Measurements from ENCODE around the gene USP25. TPM values are rescaled to one million over a fixed set of nuclear protein-coding genes. Genes with fewer than 3 reads are reported as not detected.

The USP25 gene
- total and polyA plus RNA-seq, 2 experiments from 2014 or later: 23.5 to 39.0 TPM

DNA sequence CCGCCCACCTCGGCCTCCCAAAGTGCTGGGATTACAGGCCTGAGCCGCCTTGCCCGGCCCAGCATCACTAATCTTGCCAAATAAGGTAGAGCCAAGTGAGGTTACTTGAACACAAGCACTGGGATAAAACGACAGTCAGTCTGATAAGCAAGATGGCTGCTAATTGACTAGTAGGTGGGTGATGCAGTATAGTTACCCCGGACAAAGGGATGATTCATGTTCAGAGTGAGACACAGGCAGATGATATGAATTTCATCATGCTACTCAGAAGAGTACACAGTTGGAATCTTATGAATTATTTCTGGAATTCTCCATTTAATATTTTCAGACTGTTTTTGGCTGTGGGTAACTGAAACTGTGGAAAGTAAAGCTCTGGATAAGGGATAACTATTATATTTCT, 178.4 kb downstream of the USP25 start:
- H3K9me3 ChIP-seq (ENCODE audit: low read depth): no peaks in the 10 kb centered on the region
- H3K36me3 ChIP-seq: no peaks in the 10 kb centered on the region
- TF ChIP-seq, protein P1, sequence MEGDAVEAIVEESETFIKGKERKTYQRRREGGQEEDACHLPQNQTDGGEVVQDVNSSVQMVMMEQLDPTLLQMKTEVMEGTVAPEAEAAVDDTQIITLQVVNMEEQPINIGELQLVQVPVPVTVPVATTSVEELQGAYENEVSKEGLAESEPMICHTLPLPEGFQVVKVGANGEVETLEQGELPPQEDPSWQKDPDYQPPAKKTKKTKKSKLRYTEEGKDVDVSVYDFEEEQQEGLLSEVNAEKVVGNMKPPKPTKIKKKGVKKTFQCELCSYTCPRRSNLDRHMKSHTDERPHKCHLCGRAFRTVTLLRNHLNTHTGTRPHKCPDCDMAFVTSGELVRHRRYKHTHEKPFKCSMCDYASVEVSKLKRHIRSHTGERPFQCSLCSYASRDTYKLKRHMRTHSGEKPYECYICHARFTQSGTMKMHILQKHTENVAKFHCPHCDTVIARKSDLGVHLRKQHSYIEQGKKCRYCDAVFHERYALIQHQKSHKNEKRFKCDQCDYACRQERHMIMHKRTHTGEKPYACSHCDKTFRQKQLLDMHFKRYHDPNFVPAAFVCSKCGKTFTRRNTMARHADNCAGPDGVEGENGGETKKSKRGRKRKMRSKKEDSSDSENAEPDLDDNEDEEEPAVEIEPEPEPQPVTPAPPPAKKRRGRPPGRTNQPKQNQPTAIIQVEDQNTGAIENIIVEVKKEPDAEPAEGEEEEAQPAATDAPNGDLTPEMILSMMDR (IDR thresholded peaks at IDR 0.05; ENCODE audit: low read depth, low read length): no peak
- DNase-seq (ENCODE audit: low read depth in 1 of 2, low spot score in 1 of 2): peak in 1 of 2 donors; percentile 53
- H3K27ac ChIP-seq: no peak overlapping the region
- no peak overlapping the region for H3K4me3 ChIP-seq
- H3K27me3 ChIP-seq: no peaks in the 10 kb centered on the region
- no peaks in the 10 kb centered on the region for H3K4me1 ChIP-seq (ENCODE audit: low read depth)

DNA sequence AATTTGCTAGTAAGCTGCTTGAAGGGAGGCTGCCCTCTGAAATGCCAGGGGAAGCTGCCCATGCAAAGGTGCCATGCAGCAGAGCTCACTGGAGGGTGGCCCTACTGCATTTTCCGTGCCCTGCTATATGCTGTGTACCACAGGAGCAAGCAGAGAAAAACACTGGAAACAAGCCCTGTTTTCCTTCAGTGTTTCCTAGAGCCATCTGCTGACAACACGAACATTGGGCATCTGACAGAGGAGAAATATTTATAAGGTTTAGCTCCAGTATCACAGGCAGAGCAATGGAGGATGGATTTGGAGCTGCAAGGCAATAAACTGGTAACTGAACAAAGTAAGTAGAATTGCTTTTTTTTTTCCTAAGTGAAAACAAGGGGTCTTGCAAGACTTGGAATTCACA, 198.4 kb downstream of the USP25 start:
- Histone ChIP-seq H3K36me3 (no peaks in the 10 kb centered on the region), H3K27me3 (no peaks in the 10 kb centered on the region), H3K27ac (no peak overlapping the region), H3K4me1 (ENCODE audit: low read depth) (peaks cover 18% of the 10 kb centered on the region), H3K4me3 (no peak overlapping the region), H3K9me3 (ENCODE audit: low read depth) (no peaks in the 10 kb centered on the region)
- TF ChIP-seq, protein P1 (IDR thresholded peaks at IDR 0.05; ENCODE audit: low read depth, low read length): no peak
- no peak for DNase-seq (ENCODE audit: low read depth in 1 of 2, low spot score in 1 of 2)

DNA sequence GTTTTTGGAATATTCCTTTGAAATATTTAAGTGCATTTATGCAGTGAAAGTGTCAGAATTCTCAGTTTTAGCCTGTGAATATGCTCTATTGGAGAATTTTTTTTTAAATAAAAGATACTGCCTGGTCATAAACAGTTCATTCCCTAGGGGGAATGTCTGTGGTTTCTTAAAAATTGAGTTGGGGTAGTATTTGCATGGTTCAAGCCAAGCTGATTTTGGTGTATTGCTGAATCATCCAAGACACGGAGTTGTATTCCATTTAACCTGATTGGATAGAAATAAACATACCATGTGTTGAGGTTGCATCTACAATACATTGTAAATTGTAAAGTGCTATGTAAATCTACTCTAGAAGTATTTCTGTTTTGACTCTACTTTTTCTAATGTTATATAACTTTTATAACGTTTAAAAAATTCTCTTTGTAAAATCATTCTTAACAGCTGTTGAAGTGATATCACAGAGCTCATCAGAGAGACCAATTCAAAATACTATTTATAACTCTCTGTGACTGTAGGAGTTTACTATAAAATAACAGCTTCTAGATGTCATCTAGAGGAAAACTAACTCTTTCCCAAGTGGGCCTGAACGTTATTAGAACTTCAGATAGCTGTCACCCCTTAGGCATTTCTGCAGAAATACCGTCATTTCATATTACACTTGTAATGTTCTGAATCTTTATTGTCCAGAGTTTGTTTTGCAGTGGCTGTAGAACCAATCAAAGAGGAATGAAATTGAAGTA, 199.1 kb downstream of the USP25 start:
- Histone ChIP-seq H3K9me3 (ENCODE audit: low read depth) (no peaks in the 10 kb centered on the region), H3K27me3 (no peaks in the 10 kb centered on the region), H3K4me3 (no peak overlapping the region), H3K27ac (no peak overlapping the region), H3K4me1 (ENCODE audit: low read depth) (peaks cover 18% of the 10 kb centered on the region), H3K36me3 (no peaks in the 10 kb centered on the region)
- TF ChIP-seq, protein P1 (IDR thresholded peaks at IDR 0.05; ENCODE audit: low read depth, low read length): no peak
- no peak for DNase-seq (ENCODE audit: low read depth in 1 of 2, low spot score in 1 of 2)

DNA sequence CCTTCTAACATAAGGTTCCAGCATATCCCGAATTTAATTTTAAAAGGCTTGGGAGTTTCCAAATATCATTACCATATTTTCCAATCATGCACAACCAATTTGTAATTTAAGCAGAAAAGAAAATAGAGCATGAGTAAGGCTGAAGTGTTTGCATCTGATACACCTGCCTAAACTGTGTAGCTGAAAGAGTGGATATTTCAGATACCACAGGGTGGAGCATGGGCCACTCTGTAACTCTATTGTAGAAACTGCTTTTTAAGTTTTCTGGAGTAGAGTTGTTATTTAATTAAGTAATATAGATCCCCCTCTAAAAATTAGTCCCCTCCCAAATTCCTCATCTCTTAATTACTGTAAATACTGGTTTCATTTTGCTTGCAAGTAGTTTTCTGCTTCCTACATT, 199.8 kb downstream of the USP25 start:
- Histone ChIP-seq H3K9me3 (ENCODE audit: low read depth) (no peaks in the 10 kb centered on the region), H3K27ac (no peak overlapping the region), H3K4me1 (ENCODE audit: low read depth) (peaks cover 18% of the 10 kb centered on the region), H3K4me3 (no peak overlapping the region), H3K27me3 (no peaks in the 10 kb centered on the region), H3K36me3 (no peaks in the 10 kb centered on the region)
- DNase-seq (ENCODE audit: low read depth in 1 of 2, low spot score in 1 of 2): no peak
- TF ChIP-seq, protein P1 (IDR thresholded peaks at IDR 0.05; ENCODE audit: low read depth, low read length): no peak
